DMS79 treated with DMSO at 0.1 percent for 48 hours (cell line): ENCODE measurements around the gene ZNF8.
"Not testable (repeated sequence)": the region's sequence is repeated elsewhere in the genome, so short reads cannot be mapped to it uniquely, and the experiment has no call there.

Experiments
- DNase-seq: peaks from one replicate; lab custom pipeline; 2025; lab: John Stamatoyannopoulos, UW

Gene ZNF8

GRCh38 chr19:58278541-58279041, at the start of gene ZNF8:
TSS of gene ZNF8 (plus strand) at chr19:58278955. CDS start at chr19:58279082, 127 bp downstream.
- peak; percentile 97 for DNase-seq

GRCh38 chr19:58229255-58229639, 49.5 kb upstream of the ZNF8 start:
- no peak for DNase-seq

- no peak for DNase-seq
These were observed 41.4 kb upstream of the ZNF8 start for GRCh38 chr19:58237324-58237723.

- DNase-seq: no peak
These were observed 35.4 kb upstream of the ZNF8 start for GRCh38 chr19:58243351-58243750.

- no peak for DNase-seq
These were observed 29.9 kb upstream of the ZNF8 start for GRCh38 chr19:58248886-58249285.

- no peak for DNase-seq
These were observed 26.6 kb upstream of the ZNF8 start for GRCh38 chr19:58252102-58252685.

GRCh38 chr19:58258259-58258658, 20.5 kb upstream of the ZNF8 start:
- not testable (repeated sequence) for DNase-seq

GRCh38 chr19:58261600-58261967, 17.2 kb upstream of the ZNF8 start:
- DNase-seq: no peak

GRCh38 chr19:58261968-58262921, 16.5 kb upstream of the ZNF8 start:
- DNase-seq: no peak

- DNase-seq: no peak
These were observed 15.8 kb upstream of the ZNF8 start for GRCh38 chr19:58262922-58263296.

- DNase-seq: no peak
These were observed 13.7 kb upstream of the ZNF8 start for GRCh38 chr19:58265100-58265499.

- DNase-seq: no peak
These were observed 10.4 kb upstream of the ZNF8 start for GRCh38 chr19:58268344-58268743.

- DNase-seq: no peak
These were observed 4.0 kb upstream of the ZNF8 start for GRCh38 chr19:58274771-58275201.

GRCh38 chr19:58275564-58275963, 3.2 kb upstream of the ZNF8 start:
- DNase-seq: no peak

- no peak for DNase-seq
These were observed 1.6 kb upstream of the ZNF8 start for GRCh38 chr19:58277197-58277596.

GRCh38 chr19:58277748-58278540, 811 bp upstream of the ZNF8 start:
- DNase-seq: no peak

- peak; percentile 35 for DNase-seq
These were observed 528 bp downstream of the ZNF8 start for GRCh38 chr19:58279042-58279924.

GRCh38 chr19:58279925-58280316, 1.2 kb downstream of the ZNF8 start:
- DNase-seq: no peak

GRCh38 chr19:58284199-58284598, 5.4 kb downstream of the ZNF8 start:
- DNase-seq: no peak

GRCh38 chr19:58291943-58292342, 13.2 kb downstream of the ZNF8 start:
- DNase-seq: no peak

GRCh38 chr19:58294743-58295374, 16.1 kb downstream of the ZNF8 start:
- DNase-seq: no peak
